ENCODE data around the gene DPH2.

- TF ChIP-seq YY1 (IDR thresholded peaks at IDR 0.05; ENCODE audit: insufficient read depth, insufficient read length) (no peak), ZNF274 (IDR thresholded peaks at IDR 0.05; ENCODE audit: low read depth, low read length) (no peak), SUZ12 (IDR thresholded peaks at IDR 0.05; ENCODE audit: extremely low read depth, insufficient read depth, insufficient read length) (no peak)
Observed at GRCh38 chr1:43980255-43981134, 10.7 kb downstream of the DPH2 start.

Data from NT2/D1 (cell line).